H1 (cell line): ENCODE data around the gene PTK6. TPM values are rescaled to one million over a fixed set of nuclear protein-coding genes. Genes with fewer than 3 reads are reported as not detected.

Experiments
- CTCF ChIA-PET: fragments of 300-600 bp; sonication (Branson Sonifier 250); formaldehyde crosslinking; loops from one replicate; lab custom pipeline; 2021; ENCODE audit not compliant: partially characterized antibody; lab: Charles Lee
- POLR2A ChIA-PET: fragments of 300-600 bp; sonication (Branson Sonifier 250); formaldehyde crosslinking; loops from one replicate; lab custom pipeline; 2021; ENCODE audit warnings: inconsistent platforms; ENCODE audit not compliant: partially characterized antibody; lab: Charles Lee
- DNase-seq, 2 experiments: peaks; one replicate each; pipeline versions ENCODE4 v3.0.0 to v3.0.0-alpha.2; 2010 to 2022; ENCODE audit warnings: low spot score in 2 of 2, low read depth in 1 of 2, mixed read lengths in 1 of 2
- FAIRE-seq: peaks from 2 replicates; lab custom pipeline; 2011; peaks lifted over from hg19 to GRCh38; lab: Jason Lieb, UNC
- H2AFZ ChIP-seq: 2 replicates; pipeline ENCODE4 v1.8.1; 2012; ENCODE audit warnings: low read length, inconsistent platforms
- H2AK5ac ChIP-seq: 2 replicates; pipeline ENCODE4 v1.6.1; 2013; ENCODE audit warnings: low read depth, low read length
- H2BK120ac ChIP-seq: replicated peaks from 2 replicates; pipeline ENCODE3; 2013; ENCODE audit warnings: low read depth, low read length, inconsistent platforms
- H2BK12ac ChIP-seq: 2 replicates; pipeline ENCODE4 v1.6.1; 2013; ENCODE audit warnings: low read depth, low read length
- H2BK15ac ChIP-seq: 2 replicates; pipeline ENCODE4 v1.6.1; 2013; ENCODE audit warnings: low read length
- H2BK20ac ChIP-seq: 2 replicates; pipeline ENCODE4 v1.6.1; 2013; ENCODE audit warnings: low read length
- H2BK5ac ChIP-seq: 2 replicates; pipeline ENCODE4 v1.6.1; 2013; ENCODE audit warnings: low read depth, low read length
- H3K14ac ChIP-seq: 2 replicates; pipeline ENCODE4 v1.6.1; 2013; ENCODE audit warnings: inconsistent platforms; ENCODE audit not compliant: insufficient read length
- H3K18ac ChIP-seq: 2 replicates; pipeline ENCODE4 v1.6.1; 2013; ENCODE audit warnings: low read length; ENCODE audit errors: extremely low read depth
- H3K23ac ChIP-seq: 2 replicates; pipeline ENCODE4 v1.6.1; 2013; ENCODE audit warnings: inconsistent platforms; ENCODE audit not compliant: insufficient read length
- H3K23me2 ChIP-seq: 2 replicates; pipeline ENCODE4 v1.6.1; 2013; ENCODE audit warnings: low read depth, low read length
- H3K27ac ChIP-seq: 2 replicates; pipeline ENCODE4 v1.6.1; 2011; ENCODE audit warnings: low read depth, low read length, inconsistent platforms
- H3K27me3 ChIP-seq, 4 experiments: replicated peaks in 1 of 4; 1 replicate in 1 of 4; 2 replicates in 3 of 4; pipeline versions ENCODE4 v1.6.1 to v1.8.1; 2011 to 2013; ENCODE audit warnings: low read length in 3 of 4, mild to moderate bottlenecking in 3 of 4, inconsistent platforms in 2 of 4, mixed read lengths in 2 of 4, moderate library complexity in 1 of 4; ENCODE audit not compliant: control insufficient read depth in 3 of 4, insufficient read depth in 3 of 4; ENCODE audit errors: extremely low read depth in 1 of 4
- H3K36me3 ChIP-seq, 4 experiments: 2 replicates each; pipeline versions ENCODE4 v1.6.1 to v1.8.1; 2011 to 2013; ENCODE audit warnings: mild to moderate bottlenecking in 4 of 4, low read length in 3 of 4, moderate library complexity in 2 of 4, control low read depth in 1 of 4, inconsistent platforms in 1 of 4; ENCODE audit not compliant: insufficient read depth in 4 of 4, control insufficient read depth in 2 of 4
- H3K4ac ChIP-seq: replicated peaks from 2 replicates; pipeline ENCODE3; 2013; ENCODE audit warnings: low read length, low read depth, mixed read lengths, inconsistent platforms; ENCODE audit not compliant: insufficient read length
- H3K4me1 ChIP-seq, 4 experiments: replicated peaks in 1 of 4; 1 replicate in 1 of 4; 2 replicates in 3 of 4; pipeline versions ENCODE4 v1.6.1 to v1.8.1; 2011 to 2013; ENCODE audit warnings: low read length in 3 of 4, inconsistent platforms in 2 of 4, mixed read lengths in 1 of 4; ENCODE audit not compliant: insufficient read depth in 4 of 4, control insufficient read depth in 3 of 4
- H3K4me2 ChIP-seq, 2 experiments: 2 replicates each; pipeline versions ENCODE4 v1.6.1 to v1.8.1; 2011 to 2013; ENCODE audit warnings: low read depth in 2 of 2, low read length in 2 of 2, control low read depth in 1 of 2, inconsistent platforms in 1 of 2, mild to moderate bottlenecking in 1 of 2; ENCODE audit not compliant: insufficient read depth in 1 of 2
- H3K4me3 ChIP-seq, 4 experiments: fragments of 200-600, 300-600 bp in 1 of 4; sonication (generic), shearing (Covaris generic), sonication (Bioruptor Twin) in 1 of 4; 2 replicates each; pipeline versions ENCODE4 v1.5.1 to v1.8.1; 2011 to 2016; ENCODE audit warnings: low read length in 4 of 4, low read depth in 3 of 4, control low read depth in 2 of 4, inconsistent platforms in 2 of 4, mild to moderate bottlenecking in 2 of 4, mixed read lengths in 1 of 4, moderate library complexity in 1 of 4; ENCODE audit not compliant: insufficient read depth in 2 of 4; ENCODE audit errors: extremely low read depth in 1 of 4
- H3K56ac ChIP-seq: replicated peaks from 2 replicates; pipeline ENCODE3; 2013; ENCODE audit warnings: low read depth, mild to moderate bottlenecking, mixed read lengths, low read length, inconsistent platforms; ENCODE audit not compliant: insufficient read length
- H3K79me1 ChIP-seq: 2 replicates; pipeline ENCODE4 v1.6.1; 2013; ENCODE audit warnings: low read depth, low read length, control low read depth
- H3K79me2 ChIP-seq, 2 experiments: 2 replicates each; pipeline versions ENCODE4 v1.6.1 to v1.8.1; 2012 to 2013; ENCODE audit warnings: low read length in 2 of 2, mild to moderate bottlenecking in 2 of 2, inconsistent platforms in 1 of 2; ENCODE audit not compliant: insufficient read depth in 2 of 2, control insufficient read depth in 1 of 2
- H3K9ac ChIP-seq, 4 experiments: replicated peaks in 1 of 4; 1 replicate in 1 of 4; 2 replicates in 3 of 4; pipeline versions ENCODE4 v1.6.1 to v1.8.1; 2011 to 2013; ENCODE audit warnings: low read depth in 3 of 4, low read length in 3 of 4, control low read depth in 2 of 4, mild to moderate bottlenecking in 2 of 4, moderate library complexity in 2 of 4, inconsistent platforms in 1 of 4; ENCODE audit errors: extremely low read depth in 1 of 4
- H3K9me3 ChIP-seq, 2 experiments: 2 replicates each; pipeline versions ENCODE4 v1.6.1 to v1.8.1; 2012 to 2013; ENCODE audit warnings: mild to moderate bottlenecking in 2 of 2, moderate library complexity in 2 of 2, control low read depth in 1 of 2, inconsistent platforms in 1 of 2, low read depth in 1 of 2, low read length in 1 of 2, mixed read lengths in 1 of 2; ENCODE audit not compliant: insufficient read depth in 2 of 2
- H4K20me1 ChIP-seq, 2 experiments: replicated peaks in 1 of 2; 2 replicates each; pipeline versions ENCODE3 to v1.8.1; 2011 to 2013; ENCODE audit warnings: inconsistent platforms in 2 of 2, low read length in 2 of 2, mild to moderate bottlenecking in 1 of 2; ENCODE audit not compliant: insufficient read depth in 2 of 2, control insufficient read depth in 1 of 2
- H4K5ac ChIP-seq: 2 replicates; pipeline ENCODE4 v1.6.1; 2013; ENCODE audit warnings: low read length, low read depth, mixed read lengths, inconsistent platforms; ENCODE audit not compliant: insufficient read length
- H4K8ac ChIP-seq: 2 replicates; pipeline ENCODE4 v1.8.0; 2013; ENCODE audit warnings: mild to moderate bottlenecking, moderate library complexity, low read length, inconsistent platforms; ENCODE audit not compliant: insufficient read depth; ENCODE audit errors: extremely low read depth
- H4K91ac ChIP-seq: replicated peaks from 2 replicates; pipeline ENCODE3; 2013; ENCODE audit warnings: low read length, mixed read lengths, inconsistent platforms; ENCODE audit not compliant: insufficient read length
- CHD1 ChIP-seq: IDR thresholded peaks from 2 replicates; pipeline ENCODE4 v1.6.1; 2012; ENCODE audit warnings: low read depth, low read length, improper control_type of control experiment
- CTBP2 ChIP-seq: IDR thresholded peaks from 2 replicates; pipeline ENCODE4 v1.7.0; 2011; ENCODE audit warnings: borderline replicate concordance, mild to moderate bottlenecking, moderate library complexity, mixed read lengths, low read length; ENCODE audit not compliant: insufficient read depth, insufficient read length
- EP300 ChIP-seq, 2 experiments: IDR thresholded peaks; 1 replicate in 1 of 2; 2 replicates in 1 of 2; pipeline ENCODE4 v1.6.1; 2011 to 2012; ENCODE audit warnings: low read depth in 2 of 2, low read length in 2 of 2, mild to moderate bottlenecking in 2 of 2, borderline replicate concordance in 1 of 2, inconsistent platforms in 1 of 2, moderate library complexity in 1 of 2
- HDAC2 ChIP-seq, 2 experiments: fragments of 300-600 bp in 1 of 2; sonication (generic) in 1 of 2; IDR thresholded peaks; 2 replicates each; pipeline ENCODE4 v1.6.1; 2011 to 2012; ENCODE audit warnings: low read depth in 2 of 2, low read length in 2 of 2, mild to moderate bottlenecking in 2 of 2, moderate library complexity in 2 of 2, borderline replicate concordance in 1 of 2, inconsistent platforms in 1 of 2
- RAD21 ChIP-seq, 2 experiments: IDR thresholded peaks in 1 of 2; conservative IDR thresholded peaks in 1 of 2; 2 replicates each; pipeline ENCODE4 v1.6.1; 2011; ENCODE audit warnings: low read depth in 2 of 2, low read length in 2 of 2, improper control_type of control experiment in 1 of 2, inconsistent platforms in 1 of 2, mild to moderate bottlenecking in 1 of 2, moderate library complexity in 1 of 2
- RBBP5 ChIP-seq: IDR thresholded peaks from 2 replicates; pipeline ENCODE4 v1.7.1; 2012; ENCODE audit warnings: low read depth, mild to moderate bottlenecking, inconsistent platforms, low read length, moderate library complexity, borderline replicate concordance
- SIRT6 ChIP-seq: IDR thresholded peaks from one replicate; pipeline ENCODE4 v1.7.1; 2012; ENCODE audit warnings: low read length, inconsistent platforms
- SP2 ChIP-seq: IDR thresholded peaks from 2 replicates; pipeline ENCODE4 v1.6.1; 2012; ENCODE audit warnings: mild to moderate bottlenecking, low read length, inconsistent platforms
- TAF1 ChIP-seq: IDR thresholded peaks from 2 replicates; pipeline ENCODE4 v1.6.1; 2011; ENCODE audit warnings: mild to moderate bottlenecking, low read depth, low read length
- WGBS, 2 experiments: shearing (Covaris generic) in 1 of 2; methylation state at CpG; one replicate each; pipeline versions ENCODE4 v1.1.6 to v1.1.7; 2013 to 2015; ENCODE audit warnings: low lambda C conversion rate in 2 of 2, mixed read lengths in 2 of 2, inconsistent platforms in 1 of 2, low coverage in 1 of 2, missing lambda C conversion rate in 1 of 2; ENCODE audit not compliant: insufficient replicate concordance in 2 of 2, insufficient coverage in 1 of 2, insufficient read length in 1 of 2; ENCODE audit errors: extremely low coverage in 1 of 2, missing lambda C conversion rate in 1 of 2; 5-methylcytosine and 5-hydroxymethylcytosine counted together
- polyA plus RNA-seq, 7 experiments: library from polyadenylated mRNA; depleted of rRNA in 3 of 7; stranded (reverse) in 5 of 7; unstranded in 2 of 7; fragments of >200 nt in 5 of 7; fragments of 200-250 nt in 2 of 7; gene quantifications; 1 replicate in 5 of 7; 2 replicates in 1 of 7; 4 replicates in 1 of 7; pipeline versions ENCODE4 v1.2.1 to v1.2.3, GENCODE V29; 2011 to 2013; ENCODE audit warnings: missing spikeins in 2 of 7, mixed read lengths in 2 of 7
- total RNA-seq: library from RNA; stranded (reverse); fragmentation: NEBNext Ultra II Directional; extraction: Animal tissue kit (Norgen Biotek cat#: 25700); gene quantifications from 2 replicates; pipeline ENCODE4 v1.2.1, GENCODE V29; 2021

Gene PTK6
- total and polyA plus RNA-seq, 2 of the 8 experiments (the other 6 are each of a cell fraction or from before 2014, with no cell fraction given): 0.12 to 0.19 TPM

- H3K4ac ChIP-seq: no peak overlapping the region
- 80% methylated on average over 51 of the region's 58 CpGs; no CpG with 5 or more reads in 1 of the 2 experiments for WGBS, 2 experiments
- no peak overlapping the region for H2AFZ ChIP-seq
- no peaks in the 10 kb centered on the region for H3K9me3 ChIP-seq
- no peak overlapping the region for H3K18ac ChIP-seq
- H3K14ac ChIP-seq: no peak overlapping the region
- CTCF ChIA-PET: interaction anchor here (0.7 to 1.5 kb wide), 12 partner anchors 9 to 1179 kb away, joined by 3 to 11 read pairs (median 4); partner anchors contain the start of genes PTK6 and TPD52L2
- peak overlapping the region; percentile 52; the same call in 1 of the 2 replicates for H2BK5ac ChIP-seq
- H4K91ac ChIP-seq: peak overlapping the region; percentile 40
- H4K8ac ChIP-seq: peak overlapping the region; percentile 25; the same call in 1 of the 2 replicates
- peaks cover 0 to 22% (median 7%) of the 10 kb centered on the region in 4 experiments; a peak in 5 of 7 replicates for H3K4me1 ChIP-seq
- H3K27ac ChIP-seq: no peak overlapping the region
- no peaks in the 10 kb centered on the region for H3K27me3 ChIP-seq
- H3K23ac ChIP-seq: no peak overlapping the region
- no peaks in the 10 kb centered on the region for H3K23me2 ChIP-seq
- no peaks in the 10 kb centered on the region for H3K36me3 ChIP-seq
- H4K20me1 ChIP-seq: no peaks in the 10 kb centered on the region
- H3K79me2 ChIP-seq: no peaks in the 10 kb centered on the region
- TF ChIP-seq RBBP5 (no peak), CHD1 (no peak), CTBP2 (no peak), SIRT6 (no peak), SP2 (no peak), TAF1 (no peak), RAD21 (IDR thresholded peaks at IDR 0.05 in 1 of 2, conservative IDR thresholded peaks at IDR 0.05 in 1 of 2; ENCODE audit: low read depth in 2 of 2, low read length in 2 of 2) (no peak), EP300 (IDR thresholded peaks at IDR 0.05; ENCODE audit: borderline replicate concordance in 1 of 2, low read depth in 2 of 2, low read length in 2 of 2) (no peak), HDAC2 (IDR thresholded peaks at IDR 0.05; ENCODE audit: borderline replicate concordance in 1 of 2, low read depth in 2 of 2, low read length in 2 of 2) (no peak)
- TF ChIP-seq, all 59 proteins: peak for 0
- Histone ChIP-seq H2BK20ac (no peak overlapping the region), H2BK12ac (peak overlapping the region; percentile 80; the same call in 1 of the 2 replicates), H3K79me1 (no peaks in the 10 kb centered on the region), H2AK5ac (no peak overlapping the region; the same call in 1 of the 2 replicates), H3K9ac (no peak overlapping the region), H2BK120ac (no peak overlapping the region), H2BK15ac (peak overlapping the region; percentile 72; the same call in 1 of the 2 replicates), H3K4me3 (no peak overlapping the region), H3K4me2 (peak overlapping the region in 1 of 2 experiments; percentile 42; a peak in 2 of 4 replicates), H4K5ac (no peak overlapping the region), H3K56ac (no peak overlapping the region)
- POLR2A ChIA-PET: interaction anchor here (1.0 to 2.3 kb wide), 2 partner anchors 13 to 26 kb away, joined by 3 to 10 read pairs; partner anchors contain the start of gene PPDPF
- DNase-seq (no peak), FAIRE-seq (no peak)
Observed at GRCh38 chr20:63546956-63547724, 10.0 kb upstream of the PTK6 start.
